Prostate gland (tissue), 1 donor: Measurements from ENCODE around the gene SERINC5.

Experiments used
- POLR2A ChIP-seq: fragments of 450-650 bp; IDR thresholded peaks from one replicate; pipeline ENCODE4 v1.6.1; 2016; ENCODE audit warnings: antibody characterized with exemption, mild to moderate bottlenecking
- POLR2AphosphoS5 ChIP-seq: sonication (generic); formaldehyde crosslinking; IDR thresholded peaks from one replicate; pipeline ENCODE4 v1.6.1; 2017; ENCODE audit warnings: antibody characterized with exemption

DNA sequence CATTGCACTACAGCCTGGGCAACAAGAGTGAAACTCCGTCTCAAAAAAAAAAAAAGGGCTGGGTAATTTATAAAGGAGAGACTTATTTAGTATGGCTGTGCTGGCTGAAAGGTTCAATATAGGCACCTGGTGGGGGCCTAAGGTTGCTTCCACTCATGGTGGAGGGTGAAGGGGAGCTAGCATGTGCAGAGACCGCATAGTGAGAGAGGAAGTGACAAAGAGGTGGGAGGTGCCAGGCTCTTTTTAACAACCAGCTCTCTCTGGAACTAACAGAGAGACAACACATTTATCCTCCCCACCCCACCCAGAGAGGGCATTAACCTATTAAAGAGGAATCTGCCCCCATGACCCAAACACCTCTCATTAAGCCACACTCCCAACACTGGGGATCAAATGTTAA lies 28.9 kb upstream of the SERINC5 start:
- TF ChIP-seq POLR2A (no peak), POLR2AphosphoS5 (no peak)
